ENCODE measurements around the gene TMOD1. TPM values are rescaled to one million over a fixed set of nuclear protein-coding genes. Genes with fewer than 3 reads are reported as not detected.

The TMOD1 gene
- total and polyA plus RNA-seq, 9 of the 15 experiments (the other 6 are each of a cell fraction or from before 2014, with no cell fraction given), result 7.1 to 41.2 (median 14.2) TPM

GRCh38 chr9:97479496-97480159, 21.8 kb upstream of the TMOD1 start:
- Histone ChIP-seq H3K9me3 (replicated peaks; ENCODE audit: control insufficient read depth, insufficient read depth, low read depth, low read length) (no peaks in the 10 kb centered on the region), H2AFZ (ENCODE audit: low read depth, low read length) (no peak overlapping the region), H3K4me2 (ENCODE audit: insufficient read depth, low read length) (no peak overlapping the region), H3K36me3 (ENCODE audit: control insufficient read depth, insufficient read depth, low read length) (peaks cover 4% of the 10 kb centered on the region; the same call in 1 of the 3 replicates), H3K27me3 (ENCODE audit: control insufficient read depth in 2 of 2, insufficient read depth in 2 of 2, low read length in 2 of 2) (no peaks in the 10 kb centered on the region), H3K9me1 (ENCODE audit: control insufficient read depth, insufficient read depth, low read length) (no peaks in the 10 kb centered on the region), H3K79me2 (ENCODE audit: control insufficient read depth, insufficient read depth, low read length) (no peaks in the 10 kb centered on the region), H4K20me1 (replicated peaks; ENCODE audit: control insufficient read depth, insufficient read depth, low read length) (no peaks in the 10 kb centered on the region), H3K4me1 (replicated peaks in 1 of 2; ENCODE audit: control insufficient read depth in 2 of 2, insufficient read depth in 2 of 2, low read length in 2 of 2) (no peaks in the 10 kb centered on the region), H3K9ac (ENCODE audit: insufficient read depth in 1 of 2, low read depth in 2 of 2, low read length in 2 of 2) (no peak overlapping the region), H3K4me3 (no peak overlapping the region), H3K27ac (ENCODE audit: extremely low read depth, low read depth, low read length) (no peak overlapping the region)
- 23% methylated on average over 5 of the region's 5 CpGs for WGBS (ENCODE audit: insufficient coverage, low coverage, missing lambda C conversion rate)
- ATAC-seq, result no peak
- TF ChIP-seq ATF1 (CRISPR knock-in tag; IDR thresholded peaks at IDR 0.05), result no peak
- no peak for TF ChIP-seq ATF1 (tag; IDR thresholded peaks at IDR 0.05)
- no peak for TF ChIP-seq ZKSCAN8 (CRISPR knock-in tag; IDR thresholded peaks at IDR 0.05)
- no peak for TF ChIP-seq ZNF707 (CRISPR knock-in tag; conservative IDR thresholded peaks at IDR 0.05)
- no peak for TF ChIP-seq CHD4 (IDR thresholded peaks at IDR 0.05; ENCODE audit: insufficient read depth, insufficient replicate concordance, low read depth, low read length, poor library complexity, severe bottlenecking)
- TF ChIP-seq ZBTB49 (CRISPR knock-in tag; IDR thresholded peaks at IDR 0.05; ENCODE audit: borderline replicate concordance), result no peak
- TF ChIP-seq POLR2B (IDR thresholded peaks at IDR 0.05; ENCODE audit: low read depth, partially characterized antibody), result no peak
- TF ChIP-seq YY1 (IDR thresholded peaks at IDR 0.05; ENCODE audit: borderline replicate concordance in 1 of 3, control insufficient read depth in 1 of 3, extremely low read depth in 1 of 3, insufficient read depth in 3 of 3, insufficient read length in 1 of 3, insufficient replicate concordance in 2 of 3, low read depth in 1 of 3, low read length in 2 of 3), result no peak
- TF ChIP-seq IRF1 (CRISPR knock-in tag; IDR thresholded peaks at IDR 0.05; ENCODE audit: borderline replicate concordance), result no peak
- no peak for TF ChIP-seq FOXJ2 (tag; IDR thresholded peaks at IDR 0.05)
- TF ChIP-seq ZNF436 (CRISPR knock-in tag; IDR thresholded peaks at IDR 0.05), result no peak
- TF ChIP-seq POLR3G (IDR thresholded peaks at IDR 0.05; ENCODE audit: extremely low read depth, insufficient read length, insufficient replicate concordance), result no peak
- no peak for TF ChIP-seq TAL1 (IDR thresholded peaks at IDR 0.05)
- TF ChIP-seq ETV6 (IDR thresholded peaks at IDR 0.05; ENCODE audit: borderline replicate concordance in 1 of 2, low read depth in 2 of 2, low read length in 1 of 2), result no peak
- no peak for TF ChIP-seq ETV6 (CRISPR knock-in tag; IDR thresholded peaks at IDR 0.05; ENCODE audit: borderline replicate concordance)
- no peak for TF ChIP-seq RNF219 (CRISPR knock-in tag; IDR thresholded peaks at IDR 0.05)
- no peak for TF ChIP-seq ZNF780A (CRISPR knock-in tag; IDR thresholded peaks at IDR 0.05)
- BruUV-seq (replicated peaks), result no TSS peak
- POLR2A ChIA-PET, result interaction anchor here (0.6 kb wide), 2 partner anchors 9 to 1038 kb away, joined by 3 read pairs; no protein-coding TSS in a partner anchor
- intact Hi-C loops (cut with micrococcal nuclease), result no loop called here
- in situ Hi-C loops (cut with MboI), result no loop called here
- CTCF ChIA-PET (ENCODE audit: low intra/inter-chr PET ratio), result no interaction called here
- no peak for DNase-seq (ENCODE audit: extremely low read depth in 1 of 4, low spot score in 3 of 4)
- no peak for FAIRE-seq

All from K562 (cell line).